Trophoblast cell (in vitro differentiated cells and primary cell): Measurements from ENCODE around the gene GYS1.

Source experiments
- DNase-seq, 2 donors: peaks; one replicate each; pipeline ENCODE4 v3.0.0-alpha.2; 2016
- H2AFZ ChIP-seq: 2 replicates; pipeline ENCODE4 v1.6.1; 2013; ENCODE audit warnings: low read length, moderate library complexity, mild to moderate bottlenecking; ENCODE audit not compliant: insufficient read depth, poor library complexity
- H2AK5ac ChIP-seq: 2 replicates; pipeline ENCODE4 v1.6.1; 2013; ENCODE audit warnings: mild to moderate bottlenecking, low read length
- H2BK120ac ChIP-seq: 2 replicates; pipeline ENCODE4 v1.6.1; 2013; ENCODE audit warnings: low read length, mild to moderate bottlenecking, moderate library complexity; ENCODE audit not compliant: insufficient read depth, poor library complexity
- H2BK12ac ChIP-seq: 2 replicates; pipeline ENCODE4 v1.6.1; 2013; ENCODE audit warnings: mild to moderate bottlenecking, low read length, moderate library complexity
- H2BK5ac ChIP-seq: 2 replicates; pipeline ENCODE4 v1.6.1; 2013; ENCODE audit warnings: low read length, low read depth, moderate library complexity, mild to moderate bottlenecking; ENCODE audit not compliant: poor library complexity
- H3K14ac ChIP-seq: 2 replicates; pipeline ENCODE4 v1.6.1; 2013; ENCODE audit warnings: mild to moderate bottlenecking, low read length
- H3K18ac ChIP-seq: 2 replicates; pipeline ENCODE4 v1.6.1; 2013; ENCODE audit warnings: mild to moderate bottlenecking, low read length
- H3K23ac ChIP-seq: 2 replicates; pipeline ENCODE4 v1.6.1; 2013; ENCODE audit warnings: low read length
- H3K27ac ChIP-seq: 2 replicates; pipeline ENCODE4 v1.5.1; 2013; ENCODE audit warnings: low read depth, mild to moderate bottlenecking, inconsistent platforms, low read length, moderate library complexity
- H3K27me3 ChIP-seq: 2 replicates; pipeline ENCODE4 v1.6.1; 2013; ENCODE audit warnings: inconsistent platforms, mild to moderate bottlenecking, low read length, moderate library complexity; ENCODE audit not compliant: insufficient read depth
- H3K36me3 ChIP-seq, 2 experiments: 1 replicate in 1 of 2; 2 replicates in 1 of 2; pipeline ENCODE4 v1.6.1; 2013; ENCODE audit warnings: low read length in 2 of 2, mild to moderate bottlenecking in 2 of 2, moderate library complexity in 1 of 2; ENCODE audit not compliant: insufficient read depth in 2 of 2, control insufficient read depth in 1 of 2
- H3K4ac ChIP-seq: 2 replicates; pipeline ENCODE4 v1.6.1; 2013; ENCODE audit warnings: low read depth, mild to moderate bottlenecking, low read length, moderate library complexity
- H3K4me1 ChIP-seq, 2 experiments: 1 replicate in 1 of 2; 2 replicates in 1 of 2; pipeline ENCODE4 v1.6.1; 2013; ENCODE audit warnings: low read length in 2 of 2, mild to moderate bottlenecking in 2 of 2, moderate library complexity in 1 of 2; ENCODE audit not compliant: insufficient read depth in 2 of 2, control insufficient read depth in 1 of 2
- H3K4me2 ChIP-seq: 2 replicates; pipeline ENCODE4 v1.6.1; 2013; ENCODE audit warnings: inconsistent platforms, mild to moderate bottlenecking, low read length, moderate library complexity
- H3K4me3 ChIP-seq: 2 replicates; pipeline ENCODE4 v1.5.1; 2013; ENCODE audit warnings: mild to moderate bottlenecking, low read depth, low read length, inconsistent platforms
- H3K79me1 ChIP-seq: one replicate; pipeline ENCODE4 v1.6.1; 2013; ENCODE audit warnings: low read length
- H3K79me2 ChIP-seq: 2 replicates; pipeline ENCODE4 v1.6.1; 2013; ENCODE audit warnings: low read length, mild to moderate bottlenecking; ENCODE audit not compliant: control insufficient read depth, insufficient read depth, poor library complexity
- H3K9ac ChIP-seq: 2 replicates; pipeline ENCODE4 v1.6.1; 2013; ENCODE audit warnings: mild to moderate bottlenecking, low read length
- H3K9me3 ChIP-seq: 2 replicates; pipeline ENCODE4 v1.6.1; 2013; ENCODE audit warnings: low read depth, mild to moderate bottlenecking, control low read depth, inconsistent platforms, low read length; ENCODE audit not compliant: insufficient read depth
- H4K12ac ChIP-seq: 2 replicates; pipeline ENCODE4 v1.6.1; 2013; ENCODE audit warnings: low read depth, mild to moderate bottlenecking, low read length, moderate library complexity
- H4K8ac ChIP-seq: 2 replicates; pipeline ENCODE4 v1.6.1; 2013; ENCODE audit warnings: low read depth, mild to moderate bottlenecking, low read length, moderate library complexity
- H4K91ac ChIP-seq: one replicate; pipeline ENCODE4 v1.6.1; 2013; ENCODE audit warnings: low read depth, mild to moderate bottlenecking, low read length, moderate library complexity
- WGBS: extraction: QIAGEN DNeasy Blood & Tissue Kit; methylation state at CpG from one replicate; pipeline ENCODE4 v1.1.7; 2013; ENCODE audit warnings: missing lambda C conversion rate; ENCODE audit not compliant: insufficient read length, insufficient coverage; ENCODE audit errors: extremely low coverage; 5-methylcytosine and 5-hydroxymethylcytosine counted together

Gene GYS1

GRCh38 chr19:48994035-48994386, 902 bp upstream of the GYS1 start:
- Histone ChIP-seq H3K36me3 (peaks cover 12 to 13% of the 10 kb centered on the region in 2 experiments), H3K79me2 (peaks cover 18% of the 10 kb centered on the region), H3K27ac (no peak overlapping the region), H4K91ac (peak overlapping the region; percentile 59), H3K14ac (peak overlapping the region; percentile 8), H3K9ac (peak overlapping the region; percentile 79), H4K12ac (no peak overlapping the region), H3K4me2 (peak overlapping the region; percentile 78), H2BK120ac (no peak overlapping the region), H2AFZ (peak overlapping the region; percentile 58), H2BK5ac (no peak overlapping the region), H4K8ac (peak overlapping the region; percentile 87), H2AK5ac (peak overlapping the region; percentile 40), H3K27me3 (no peaks in the 10 kb centered on the region), H2BK12ac (no peak overlapping the region), H3K4me3 (peak overlapping the region; percentile 81), H3K4me1 (peaks cover 21 to 28% of the 10 kb centered on the region in 2 experiments), H3K9me3 (no peaks in the 10 kb centered on the region), H3K23ac (no peak overlapping the region), H3K4ac (peak overlapping the region; percentile 75), H3K79me1 (peaks cover 17% of the 10 kb centered on the region), H3K18ac (peak overlapping the region; percentile 32)
- DNase-seq: no peak
- no CpG with 5 or more reads among the region's 13 CpGs for WGBS

- H3K4me1 ChIP-seq: peaks cover 21 to 28% of the 10 kb centered on the region in 2 experiments
- peak overlapping the region; percentile 49 for H2AK5ac ChIP-seq
- peak overlapping the region; percentile 91 for H3K4me3 ChIP-seq
- peak overlapping the region; percentile 80 for H3K14ac ChIP-seq
- peak overlapping the region; percentile 40 for H4K91ac ChIP-seq
- H2BK12ac ChIP-seq: peak overlapping the region; percentile 4
- H3K9ac ChIP-seq: peak overlapping the region; percentile 91
- no peaks in the 10 kb centered on the region for H3K9me3 ChIP-seq
- peak overlapping the region; percentile 58 for H4K8ac ChIP-seq
- H3K4ac ChIP-seq: peak overlapping the region; percentile 96
- H2BK5ac ChIP-seq: peak overlapping the region; percentile 73
- peaks cover 20 to 24% of the 10 kb centered on the region in 2 experiments for H3K36me3 ChIP-seq
- H3K79me1 ChIP-seq: peaks cover 17% of the 10 kb centered on the region
- peak overlapping the region; percentile 70 for H3K27ac ChIP-seq
- no peak for DNase-seq
- no CpG with 5 or more reads among the region's 20 CpGs for WGBS
- no peaks in the 10 kb centered on the region for H3K27me3 ChIP-seq
- H3K18ac ChIP-seq: peak overlapping the region; percentile 54
- H4K12ac ChIP-seq: peak overlapping the region; percentile 49
- H2BK120ac ChIP-seq: peak overlapping the region; percentile 69
- peak overlapping the region; percentile 86 for H3K4me2 ChIP-seq
- peak overlapping the region; percentile 50 for H3K23ac ChIP-seq
- peaks cover 18% of the 10 kb centered on the region for H3K79me2 ChIP-seq
- H2AFZ ChIP-seq: peak overlapping the region; percentile 13
Measured at GRCh38 chr19:48992581-48993174, 431 bp downstream of the GYS1 start.

- peak overlapping the region; percentile 13 for H2AFZ ChIP-seq
- no peaks in the 10 kb centered on the region for H3K27me3 ChIP-seq
- H3K4ac ChIP-seq: peak overlapping the region; percentile 96
- H3K27ac ChIP-seq: peak overlapping the region; percentile 70
- no CpG with 5 or more reads among the region's 8 CpGs for WGBS
- H3K79me2 ChIP-seq: peaks cover 18% of the 10 kb centered on the region
- no peak overlapping the region for H2BK12ac ChIP-seq
- H3K4me3 ChIP-seq: peak overlapping the region; percentile 91
- peak overlapping the region; percentile 70 for H4K91ac ChIP-seq
- peak; percentile 86 for DNase-seq
- H4K8ac ChIP-seq: peak overlapping the region; percentile 58
- H2BK5ac ChIP-seq: peak overlapping the region; percentile 73
- peak overlapping the region; percentile 80 for H3K14ac ChIP-seq
- H4K12ac ChIP-seq: peak overlapping the region; percentile 66
- peaks cover 23 to 27% of the 10 kb centered on the region in 2 experiments for H3K36me3 ChIP-seq
- H3K4me1 ChIP-seq: peaks cover 21 to 28% of the 10 kb centered on the region in 2 experiments
- peak overlapping the region; percentile 81 for H3K18ac ChIP-seq
- peaks cover 17% of the 10 kb centered on the region for H3K79me1 ChIP-seq
- peak overlapping the region; percentile 91 for H3K9ac ChIP-seq
- no peak overlapping the region for H3K23ac ChIP-seq
- H3K9me3 ChIP-seq: no peaks in the 10 kb centered on the region
- peak overlapping the region; percentile 69 for H2BK120ac ChIP-seq
- peak overlapping the region; percentile 86 for H3K4me2 ChIP-seq
- peak overlapping the region; percentile 32 for H2AK5ac ChIP-seq
Measured at GRCh38 chr19:48991873-48992580, 1.1 kb downstream of the GYS1 start.

GRCh38 chr19:48991011-48991609, 2.0 kb downstream of the GYS1 start:
- H3K4me1 ChIP-seq: peaks cover 21 to 28% of the 10 kb centered on the region in 2 experiments

More at GRCh38 chr19:48991011-48991609, 2.0 kb downstream of the GYS1 start:
- Histone ChIP-seq H3K27me3 (no peaks in the 10 kb centered on the region), H3K4me3 (peak overlapping the region; percentile 33), H4K8ac (no peak overlapping the region), H4K12ac (peak overlapping the region; percentile 8), H3K79me1 (peaks cover 17% of the 10 kb centered on the region), H2BK120ac (no peak overlapping the region), H2AK5ac (peak overlapping the region; percentile 19), H3K23ac (no peak overlapping the region), H3K18ac (peak overlapping the region; percentile 42), H3K79me2 (peaks cover 18% of the 10 kb centered on the region), H3K27ac (no peak overlapping the region), H3K14ac (no peak overlapping the region), H2BK12ac (no peak overlapping the region), H2BK5ac (no peak overlapping the region), H4K91ac (no peak overlapping the region), H3K4me2 (no peak overlapping the region), H3K36me3 (peaks cover 30 to 34% of the 10 kb centered on the region in 2 experiments), H3K9me3 (no peaks in the 10 kb centered on the region), H3K4ac (peak overlapping the region; percentile 93), H3K9ac (no peak overlapping the region), H2AFZ (no peak overlapping the region)
- no peak for DNase-seq
- WGBS: no CpG with 5 or more reads among the region's 22 CpGs
